ENCODE measurements around the gene MDK. TPM values are rescaled to one million over a fixed set of nuclear protein-coding genes. Genes with fewer than 3 reads are reported as not detected.

MDK gene
- total and polyA plus RNA-seq, 2 donors (not counting 3 experiments of a cell fraction or from before 2014, with no cell fraction given): 331 to 893 TPM

DNA sequence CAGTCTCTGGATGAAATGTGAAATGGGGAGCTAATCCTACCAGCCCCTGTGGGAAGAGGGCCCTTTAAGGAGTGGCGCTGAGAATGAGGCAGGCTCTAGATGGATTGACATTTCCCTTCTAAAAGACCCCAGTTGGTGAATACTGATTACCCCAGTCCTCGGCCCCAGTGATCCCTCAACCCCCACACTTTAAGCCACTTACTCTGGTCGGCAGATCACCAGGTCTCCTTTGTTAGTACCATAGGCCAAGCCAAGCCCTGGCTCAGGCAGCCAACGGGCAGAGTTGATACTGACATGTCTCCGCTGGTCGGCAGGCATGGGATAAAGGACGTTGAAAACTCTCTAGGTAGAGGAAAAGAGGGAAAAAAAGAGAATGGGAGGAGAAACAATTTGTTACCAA lies 36.2 kb downstream of the MDK start:
- no TSS peak for BruUV-seq (replicated peaks)
- Histone ChIP-seq H3K27me3 (ENCODE audit: control insufficient read depth in 2 of 2, insufficient read depth in 2 of 2, low read length in 2 of 2) (no peaks in the 10 kb centered on the region), H3K9me3 (replicated peaks; ENCODE audit: control insufficient read depth, insufficient read depth, low read length) (no peaks in the 10 kb centered on the region), H2AFZ (ENCODE audit: low read depth, low read length) (no peak overlapping the region), H3K9ac (replicated peaks; ENCODE audit: extremely low read depth, insufficient read depth, low read length) (no peak overlapping the region), H3K4me3 (replicated peaks in 1 of 3; ENCODE audit: insufficient read depth in 1 of 3, low read depth in 1 of 3, low read length in 3 of 3) (no peak overlapping the region), H3K36me3 (ENCODE audit: control insufficient read depth in 2 of 2, extremely low read depth in 1 of 2, insufficient read depth in 2 of 2, low read length in 2 of 2) (peaks cover 0 to 18% of the 10 kb centered on the region in 2 experiments), H3K4me2 (ENCODE audit: insufficient read depth, low read length) (no peak overlapping the region), H3K4me1 (ENCODE audit: control insufficient read depth, extremely low read depth, insufficient read depth, low read length) (no peaks in the 10 kb centered on the region), H3K9me1 (replicated peaks; ENCODE audit: control insufficient read depth, extremely low read depth, insufficient read depth, low read length) (no peaks in the 10 kb centered on the region), H3K27ac (ENCODE audit: insufficient read depth, low read depth, low read length) (no peak overlapping the region), H4K20me1 (replicated peaks; ENCODE audit: control insufficient read depth, extremely low read depth, insufficient read depth, low read length) (no peaks in the 10 kb centered on the region), H3K79me2 (ENCODE audit: control insufficient read depth, insufficient read depth, low read length) (no peaks in the 10 kb centered on the region)
- no peak for TF ChIP-seq FOS (IDR thresholded peaks at IDR 0.05; ENCODE audit: borderline replicate concordance, insufficient read depth, low read length)
- TF ChIP-seq CTCF (IDR thresholded peaks at IDR 0.05; ENCODE audit: extremely low read depth in 1 of 2, insufficient read depth in 1 of 2, low read depth in 1 of 2, low read length in 2 of 2): no peak
- TF ChIP-seq EZH2 (IDR thresholded peaks at IDR 0.05; ENCODE audit: borderline replicate concordance, low read depth, low read length, severe bottlenecking): no peak
- TF ChIP-seq, protein P1, sequence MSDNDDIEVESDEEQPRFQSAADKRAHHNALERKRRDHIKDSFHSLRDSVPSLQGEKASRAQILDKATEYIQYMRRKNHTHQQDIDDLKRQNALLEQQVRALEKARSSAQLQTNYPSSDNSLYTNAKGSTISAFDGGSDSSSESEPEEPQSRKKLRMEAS (IDR thresholded peaks at IDR 0.05; ENCODE audit: insufficient read depth, insufficient read length): no peak
- TF ChIP-seq POLR2AphosphoS5 (IDR thresholded peaks at IDR 0.05; ENCODE audit: insufficient read depth, low read depth, low read length): no peak
- TF ChIP-seq POLR2A (IDR thresholded peaks at IDR 0.05; ENCODE audit: low read depth, low read length): no peak
- TF ChIP-seq GATA2 (IDR thresholded peaks at IDR 0.05; ENCODE audit: insufficient read depth, insufficient read length, low read depth, low read length): no peak
- TF ChIP-seq JUN (IDR thresholded peaks at IDR 0.05; ENCODE audit: borderline replicate concordance, insufficient read depth, insufficient read length, low read depth): no peak
- TF ChIP-seq MYC (IDR thresholded peaks at IDR 0.05; ENCODE audit: low read depth, low read length): no peak
- POLR2A ChIA-PET: no interaction called here
- CTCF ChIA-PET: no interaction called here
- DNase-seq (ENCODE audit: low read depth, low spot score) (no peak), FAIRE-seq (no peak)
- dilution Hi-C loops (cut with MboI; ENCODE audit: extremely low pct_ligation_motif_present, low sequenced_read_pairs): no loop called here
- intact Hi-C loops (cut with micrococcal nuclease): no loop called here
